H7 (cell line): Measurements from ENCODE around the gene TFR2. TPM values are rescaled to one million over a fixed set of nuclear protein-coding genes. Genes with fewer than 3 reads are reported as not detected.

Experiments
- DNase-seq: peaks from one replicate; pipeline ENCODE4 v3.0.0; 2012
- H3K27me3 ChIP-seq: 2 replicates; pipeline ENCODE4 v1.6.0; 2011; ENCODE audit warnings: mild to moderate bottlenecking, low read length; ENCODE audit not compliant: control insufficient read depth, insufficient read depth
- H3K36me3 ChIP-seq: replicated peaks from 2 replicates; pipeline ENCODE4 v1.5.1; 2011; ENCODE audit warnings: low read length; ENCODE audit not compliant: control insufficient read depth, insufficient read depth
- H3K4me3 ChIP-seq: 2 replicates; pipeline ENCODE4 v1.5.1; 2011; ENCODE audit warnings: low read depth, mild to moderate bottlenecking, control low read depth, low read length, moderate library complexity; ENCODE audit not compliant: insufficient read depth
- total RNA-seq: library from RNA; depleted of rRNA; stranded (reverse); fragments of >200 nt; shearing (Covaris generic); gene quantifications from 2 replicates; pipeline ENCODE4 v1.2.3, GENCODE V29; 2014

Gene TFR2
- total RNA-seq, 1 experiment from 2014 or later = 2.0 TPM

DNA sequence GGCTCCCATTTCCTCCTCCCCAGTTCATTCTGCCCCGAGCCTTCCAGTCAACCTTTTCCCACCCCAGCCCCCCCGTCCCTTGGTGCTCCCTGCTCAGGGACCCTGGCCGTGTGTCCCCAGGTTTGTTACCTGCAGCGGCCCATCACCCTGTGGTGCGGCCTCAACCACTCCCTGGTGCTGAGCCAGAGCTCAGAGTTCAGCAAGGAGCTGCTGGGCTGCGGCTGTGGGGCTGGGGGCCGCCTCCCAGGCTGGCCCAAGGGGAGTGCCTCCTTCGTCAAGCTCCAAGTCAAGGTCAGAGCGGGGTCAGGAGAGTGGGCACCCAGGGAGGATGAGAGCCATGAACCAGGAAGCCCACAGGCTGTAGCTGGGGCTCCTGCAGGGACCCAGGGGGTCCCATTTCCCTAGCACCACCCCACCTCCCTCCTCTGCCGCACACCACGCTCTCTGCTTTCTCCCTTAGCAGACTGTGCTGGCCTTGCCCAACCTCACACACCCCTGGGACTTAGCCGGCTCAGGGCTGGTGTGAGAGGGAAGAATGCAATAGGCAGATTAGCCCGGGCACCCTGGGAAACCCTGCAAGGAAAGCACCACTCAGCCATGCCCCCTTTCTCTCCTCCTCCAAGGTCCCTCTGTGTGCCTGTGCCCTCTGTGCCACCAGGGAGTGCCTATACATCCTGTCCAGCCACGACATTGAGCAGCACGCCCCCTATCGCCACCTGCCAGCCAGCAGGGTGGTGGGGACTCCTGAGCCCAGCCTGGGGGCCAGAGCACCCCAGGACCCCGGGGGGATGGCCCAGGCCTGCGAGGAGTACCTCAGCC is 41.2 kb downstream of the TFR2 start:
- DNase-seq = peak; percentile 71
- Histone ChIP-seq H3K27me3 (peaks cover 2% of the 10 kb centered on the region), H3K4me3 (no peak overlapping the region), H3K36me3 (peaks cover 7% of the 10 kb centered on the region)

DNA sequence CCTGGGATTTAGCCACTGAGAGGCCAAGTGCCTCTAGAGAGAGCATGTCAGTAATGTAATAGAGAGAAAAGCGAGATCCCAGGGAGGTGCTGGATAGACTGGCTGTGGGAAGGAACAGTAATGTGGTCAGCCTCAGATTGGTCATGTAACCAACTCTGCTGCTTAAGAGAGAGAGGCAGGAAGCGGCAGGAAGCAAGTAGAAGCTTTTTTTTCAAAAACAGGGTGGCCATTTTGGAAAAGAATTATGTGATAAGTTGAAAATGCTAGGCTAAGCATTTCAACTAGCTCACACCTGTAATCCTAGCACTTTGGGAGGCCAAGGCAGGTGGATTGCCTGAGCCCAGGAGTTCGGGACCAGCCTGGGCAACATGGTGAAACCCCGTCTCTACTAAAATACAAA is 42.9 kb downstream of the TFR2 start:
- Histone ChIP-seq H3K36me3 (peaks cover 7% of the 10 kb centered on the region), H3K27me3 (no peaks in the 10 kb centered on the region), H3K4me3 (no peak overlapping the region)
- peak; percentile 6 for DNase-seq

DNA sequence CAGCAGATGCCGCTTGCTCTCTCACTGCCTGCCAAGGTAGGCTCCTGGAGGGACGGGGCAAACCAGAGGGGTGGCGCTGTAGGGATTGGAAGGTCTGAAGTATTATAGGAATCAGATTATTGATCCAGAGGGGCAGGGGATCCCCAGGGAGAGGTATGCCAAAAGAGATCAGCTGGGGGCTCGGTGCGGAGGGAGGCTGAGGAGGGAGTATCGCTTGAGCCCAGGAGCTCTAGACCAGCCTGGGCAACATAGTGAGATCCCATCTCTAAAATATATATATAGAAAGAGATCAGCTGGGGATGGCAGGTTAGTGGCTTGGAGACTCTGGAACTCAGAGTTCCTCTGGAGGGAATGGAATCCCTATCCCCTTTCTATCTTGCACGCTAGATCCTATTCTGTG is 46.2 kb downstream of the TFR2 start:
- Histone ChIP-seq H3K36me3 (peaks cover 7% of the 10 kb centered on the region), H3K27me3 (peaks cover 15% of the 10 kb centered on the region), H3K4me3 (no peak overlapping the region)
- DNase-seq = peak; percentile 10

DNA sequence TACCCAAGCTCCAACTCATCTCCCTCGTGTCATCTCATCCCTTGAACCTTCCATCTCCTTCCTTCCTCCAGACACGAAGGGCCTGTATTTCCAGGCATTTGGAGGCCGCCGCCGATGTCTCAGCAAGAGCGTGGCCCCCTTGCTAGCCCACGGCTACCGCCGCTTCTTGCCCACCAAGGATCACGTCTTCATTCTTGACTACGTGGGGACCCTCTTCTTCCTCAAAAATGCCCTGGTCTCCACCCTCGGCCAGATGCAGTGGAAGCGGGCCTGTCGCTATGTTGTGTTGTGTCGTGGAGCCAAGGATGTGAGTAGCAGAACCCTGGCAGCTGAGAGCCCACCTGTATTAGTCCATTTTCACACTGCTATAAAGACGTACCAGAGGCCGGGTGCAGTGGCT is 49.8 kb downstream of the TFR2 start:
- Histone ChIP-seq H3K27me3 (peaks cover 16% of the 10 kb centered on the region), H3K4me3 (no peak overlapping the region), H3K36me3 (peaks cover 4% of the 10 kb centered on the region)
- no peak for DNase-seq

DNA sequence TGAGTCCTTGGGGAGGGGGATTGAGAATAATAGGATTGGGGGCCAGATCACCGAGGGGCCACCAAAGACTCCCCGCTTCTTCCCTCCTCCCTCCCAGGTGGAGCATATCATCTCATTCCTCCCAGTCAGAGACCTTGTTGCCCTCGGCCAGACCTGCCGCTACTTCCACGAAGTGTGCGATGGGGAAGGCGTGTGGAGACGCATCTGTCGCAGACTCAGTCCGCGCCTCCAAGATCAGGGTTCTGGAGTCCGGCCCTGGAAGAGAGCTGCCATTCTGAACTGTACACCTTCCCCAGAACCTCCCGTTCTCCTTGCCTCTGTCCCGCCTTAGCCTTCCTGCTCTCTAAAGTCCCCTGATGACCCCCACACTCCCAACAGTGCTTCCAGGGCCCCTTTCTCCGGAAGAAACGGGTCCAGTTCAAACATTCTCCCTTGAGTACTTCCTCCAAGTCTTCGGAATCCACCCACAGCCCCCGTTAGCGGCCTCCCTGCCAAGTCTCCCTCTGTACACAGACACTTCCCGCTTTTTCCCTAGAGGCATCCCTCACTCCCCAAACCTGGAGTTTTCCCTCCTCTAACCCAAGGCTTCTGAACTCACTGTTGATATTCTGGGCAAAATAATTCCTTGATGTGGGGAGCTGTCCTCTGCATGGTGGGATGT is 51.1 kb downstream of the TFR2 start:
- Histone ChIP-seq H3K36me3 (no peaks in the 10 kb centered on the region; the same call in 1 of the 2 replicates), H3K27me3 (peaks cover 16% of the 10 kb centered on the region), H3K4me3 (peak overlapping the region; percentile 39)
- DNase-seq = no peak

DNA sequence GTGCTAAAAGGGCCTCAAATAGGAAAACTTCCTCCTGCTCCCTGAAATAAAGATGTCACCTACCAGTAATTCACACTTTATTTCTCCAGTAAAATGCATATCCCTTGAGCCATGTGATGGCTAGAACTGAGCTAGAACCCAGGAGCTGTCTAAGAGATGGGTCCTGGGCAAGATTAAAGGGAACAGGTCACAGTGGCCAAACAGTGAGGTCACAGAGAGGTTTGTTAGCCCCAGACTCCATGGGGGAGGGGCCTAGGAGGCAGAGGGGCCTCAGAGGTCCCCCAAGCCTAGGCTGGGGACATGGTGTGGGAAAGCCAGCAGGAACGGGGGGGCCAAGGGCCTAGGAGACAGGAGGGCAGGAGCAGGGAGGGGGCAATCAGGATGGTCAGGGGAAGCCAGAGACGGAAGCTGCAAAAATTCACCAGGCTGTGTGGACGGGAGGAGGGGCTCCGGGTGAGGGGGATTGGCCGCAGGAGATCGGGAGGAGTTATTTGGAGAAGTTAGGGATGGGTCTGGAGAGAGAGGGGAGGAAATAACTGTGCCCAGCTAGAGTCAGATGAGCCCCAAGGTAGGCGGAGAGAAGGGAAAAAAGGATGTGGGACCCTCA is 51.9 kb downstream of the TFR2 start:
- peaks cover 16% of the 10 kb centered on the region for H3K27me3 ChIP-seq
- DNase-seq = peak; percentile 79
- no peaks in the 10 kb centered on the region; the same call in 1 of the 2 replicates for H3K36me3 ChIP-seq
- peak overlapping the region; percentile 39 for H3K4me3 ChIP-seq

DNA sequence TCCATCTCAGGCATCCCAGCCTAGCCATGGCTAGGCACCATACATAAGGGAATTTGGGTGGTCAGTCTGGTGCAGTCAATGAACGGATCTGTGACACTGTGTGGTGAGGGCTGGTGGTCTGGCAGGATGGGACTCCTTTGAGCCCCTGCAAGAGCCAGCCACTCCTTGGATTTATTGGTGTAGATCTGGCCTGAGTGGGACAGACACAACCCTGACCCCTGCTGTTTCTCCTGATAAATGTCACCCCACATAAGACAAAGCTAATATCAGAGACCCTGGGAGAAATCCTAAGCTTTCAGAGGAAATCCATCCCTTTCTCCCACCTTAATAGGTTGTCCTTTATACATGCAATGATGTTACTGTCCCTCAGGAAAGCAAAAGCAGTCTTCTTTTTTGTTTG is 52.9 kb downstream of the TFR2 start:
- Histone ChIP-seq H3K4me3 (no peak overlapping the region), H3K36me3 (no peaks in the 10 kb centered on the region; the same call in 1 of the 2 replicates), H3K27me3 (peaks cover 16% of the 10 kb centered on the region)
- no peak for DNase-seq

DNA sequence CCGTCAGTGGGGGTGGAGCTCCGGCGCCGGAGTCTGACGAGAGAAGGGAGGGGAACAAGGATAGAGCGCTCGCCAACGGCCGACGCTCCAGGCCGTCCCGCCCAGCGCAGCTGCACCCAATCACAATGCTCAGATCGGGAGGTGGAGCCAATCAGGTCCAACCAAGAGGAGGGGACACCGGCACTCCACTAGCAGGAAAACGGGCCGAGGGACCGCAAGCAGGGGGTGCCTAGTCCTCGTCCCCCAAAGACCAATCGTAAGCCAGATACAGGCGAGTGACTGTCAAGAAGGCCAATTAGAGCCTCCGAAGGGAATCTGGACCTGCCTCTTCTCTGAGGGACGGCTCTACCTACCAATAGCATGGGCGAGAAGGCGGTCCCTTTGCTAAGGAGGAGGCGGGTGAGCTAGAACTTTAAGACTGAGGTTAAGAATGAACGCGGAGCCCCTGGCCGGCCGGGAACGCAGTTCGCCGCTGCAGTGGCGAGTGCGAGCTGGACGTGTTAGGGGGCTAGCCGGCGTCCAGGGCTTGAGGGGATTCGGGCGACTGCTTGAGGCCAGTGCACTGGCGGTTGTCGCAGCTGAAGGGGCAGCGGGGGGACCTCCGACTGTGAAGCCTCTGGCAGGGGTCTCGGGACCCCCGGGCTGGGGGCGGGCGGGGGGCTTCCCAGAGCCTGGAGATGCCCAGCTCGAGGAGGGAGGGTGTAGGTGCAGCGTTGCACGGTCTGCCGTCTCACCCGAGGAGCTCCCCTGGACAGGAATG is 54.9 kb downstream of the TFR2 start, which contains the start of gene FBXO24:
Gene FBXO24 (plus strand): TSS at position 63 of the 760 bp plus-strand sequence. CDS start 298 bp downstream, at position 361.
- Histone ChIP-seq H3K4me3 (peak within 1 kb of the TSS; percentile 98), H3K36me3 (peaks cover 6% of the 10 kb centered on the region), H3K27me3 (peaks cover 12% of the 10 kb centered on the region; the same call in 1 of the 2 replicates)
- peak; percentile 100 for DNase-seq

DNA sequence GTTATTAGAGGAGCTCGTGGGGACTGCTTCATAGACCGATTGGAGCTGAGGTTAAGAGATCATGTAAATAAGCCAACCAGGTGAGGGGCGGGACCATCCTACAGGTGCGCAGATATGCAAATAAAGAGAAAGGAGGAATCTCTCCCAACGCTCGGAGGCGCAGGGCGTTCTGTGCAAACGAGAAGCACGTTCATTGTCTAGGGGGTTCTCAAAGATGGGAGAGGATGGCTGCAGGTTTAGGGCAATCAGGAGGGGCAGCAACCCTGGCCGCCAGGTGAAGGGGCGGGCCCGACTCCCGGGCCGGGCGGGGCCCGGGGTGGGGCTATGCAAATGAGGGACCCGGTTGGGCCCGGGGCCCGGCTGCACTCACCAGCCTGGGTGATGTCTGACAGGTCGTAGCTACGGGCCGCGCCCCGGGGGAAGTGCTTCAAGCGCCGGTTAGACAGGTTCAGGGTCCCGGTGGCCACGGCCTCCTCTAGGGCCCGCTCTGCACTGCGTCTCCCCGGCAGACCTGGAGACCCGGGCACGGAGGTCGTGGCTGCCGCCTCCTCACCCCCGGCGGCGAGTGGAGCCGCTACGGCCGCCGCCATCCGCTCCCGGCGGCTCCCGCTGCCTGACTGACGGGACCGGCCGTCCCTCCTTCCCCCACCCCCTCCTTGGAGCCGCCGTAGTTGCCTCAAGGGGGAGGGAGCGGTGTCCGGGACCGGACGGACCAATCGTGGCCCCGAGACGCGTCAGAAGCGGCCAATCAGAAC is 55.7 kb downstream of the TFR2 start, which contains the start of gene LRCH4:
Gene LRCH4 (minus strand): TSS at position 619 of the 755 bp plus-strand sequence. CDS start 29 bp downstream, at position 590.
- H3K36me3 ChIP-seq = peaks cover 13% of the 10 kb centered on the region
- H3K27me3 ChIP-seq = peaks cover 6% of the 10 kb centered on the region; the same call in 1 of the 2 replicates
- peak; percentile 100 for DNase-seq
- peak within 1 kb of the TSS; percentile 98 for H3K4me3 ChIP-seq

DNA sequence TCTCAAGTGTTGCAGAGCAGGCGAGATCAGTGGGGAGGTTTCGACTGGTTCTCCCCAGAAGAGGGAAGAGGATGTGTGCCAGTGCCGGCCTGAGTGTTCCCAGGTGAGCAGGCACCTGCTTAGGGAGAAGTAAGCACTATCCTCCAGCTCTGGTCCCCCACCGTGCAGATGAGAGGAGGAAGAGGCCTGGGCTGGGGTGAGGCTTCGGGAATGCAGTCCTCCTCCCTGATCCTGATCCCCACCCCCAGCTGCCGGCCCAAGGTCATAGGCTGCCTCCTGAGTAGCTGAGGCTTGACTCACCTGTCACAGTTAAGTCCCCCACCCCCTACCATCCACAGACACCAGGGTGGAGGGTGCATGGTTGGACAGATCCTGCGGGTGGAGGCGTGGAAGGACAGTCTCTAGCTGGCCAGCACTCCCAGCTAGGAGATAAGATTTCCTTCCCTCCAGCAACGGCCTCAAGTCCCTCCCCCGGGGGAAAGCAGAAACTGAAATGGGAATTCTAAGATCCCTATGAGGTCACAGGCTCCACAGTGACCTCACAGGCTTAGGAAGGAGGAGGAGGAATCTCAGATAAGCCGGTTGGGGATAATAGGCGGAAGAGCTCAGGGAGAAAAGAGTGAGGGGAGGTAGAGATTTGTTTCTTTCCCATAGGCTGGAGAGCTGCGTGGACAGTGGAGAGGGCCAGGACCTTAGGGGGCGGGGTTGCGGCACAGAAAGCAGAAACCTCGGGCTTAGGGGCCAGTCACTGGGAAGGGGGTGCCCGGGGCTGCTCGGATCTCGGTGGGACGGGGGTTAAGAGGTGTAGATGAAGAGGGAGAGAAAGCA is 56.5 kb downstream of the TFR2 start:
- H3K27me3 ChIP-seq = no peaks in the 10 kb centered on the region; the same call in 1 of the 2 replicates
- peak; percentile 90 for DNase-seq

DNA sequence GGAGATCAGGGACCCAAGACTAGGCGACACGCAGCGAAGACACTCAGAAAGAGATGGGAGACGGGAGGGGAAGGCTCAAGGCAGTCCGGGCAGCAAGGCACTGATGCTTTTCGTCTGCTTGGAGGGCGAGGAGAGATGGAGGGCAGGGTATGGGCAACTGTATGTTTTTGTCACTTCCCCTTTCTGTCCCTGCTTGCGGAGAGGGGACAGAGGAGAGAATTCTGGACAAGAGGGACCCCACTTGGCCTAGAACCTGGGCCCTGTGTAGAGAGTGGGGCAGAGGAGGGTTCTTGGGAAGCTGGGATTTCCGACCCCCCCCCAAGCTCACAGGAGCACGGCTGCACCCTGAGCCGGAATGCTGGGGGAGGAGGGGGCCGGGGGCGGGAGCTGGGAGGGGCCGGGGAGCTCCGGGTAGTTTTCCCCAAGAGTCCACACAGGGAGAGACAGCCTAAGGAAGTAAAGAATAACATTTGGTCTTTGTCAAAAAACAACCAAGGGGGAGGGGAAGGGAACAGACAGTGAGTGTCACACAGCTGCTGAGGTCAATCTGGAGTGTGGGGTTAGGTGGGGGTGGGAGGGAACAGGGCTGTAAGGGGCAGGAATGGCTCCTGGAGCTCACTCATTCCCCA is 57.2 kb downstream of the TFR2 start:
- H3K36me3 ChIP-seq = peaks cover 21% of the 10 kb centered on the region
- H3K27me3 ChIP-seq = no peaks in the 10 kb centered on the region
- DNase-seq = no peak
- H3K4me3 ChIP-seq = peak overlapping the region; percentile 98

More for the DNA sequence above, 56.5 kb downstream of the TFR2 start:
- H3K36me3 ChIP-seq = peaks cover 16% of the 10 kb centered on the region
- H3K4me3 ChIP-seq = peak overlapping the region; percentile 98
